KOPT-K1 (cell line): ENCODE data around the gene CARMIL3.

ENCODE experiments used
- H3K27ac ChIP-seq: fragments of 200-600 bp; sonication (generic); 2 replicates; pipeline ENCODE4 v1.5.1; 2016; ENCODE audit warnings: antibody characterized with exemption, mild to moderate bottlenecking, low read depth, low read length; ENCODE audit not compliant: poor library complexity, severe bottlenecking
- H3K36me3 ChIP-seq: fragments of 200-600 bp; sonication (generic); 2 replicates; pipeline ENCODE4 v1.5.1; 2017; ENCODE audit warnings: antibody characterized with exemption, mild to moderate bottlenecking, low read length, moderate library complexity; ENCODE audit not compliant: insufficient read depth
- H3K9me3 ChIP-seq: fragments of 200-600 bp; sonication (generic); 2 replicates; pipeline ENCODE4 v1.5.1; 2017; ENCODE audit warnings: antibody characterized with exemption, low read length, mild to moderate bottlenecking; ENCODE audit not compliant: insufficient read depth, poor library complexity, severe bottlenecking

The CARMIL3 gene

DNA sequence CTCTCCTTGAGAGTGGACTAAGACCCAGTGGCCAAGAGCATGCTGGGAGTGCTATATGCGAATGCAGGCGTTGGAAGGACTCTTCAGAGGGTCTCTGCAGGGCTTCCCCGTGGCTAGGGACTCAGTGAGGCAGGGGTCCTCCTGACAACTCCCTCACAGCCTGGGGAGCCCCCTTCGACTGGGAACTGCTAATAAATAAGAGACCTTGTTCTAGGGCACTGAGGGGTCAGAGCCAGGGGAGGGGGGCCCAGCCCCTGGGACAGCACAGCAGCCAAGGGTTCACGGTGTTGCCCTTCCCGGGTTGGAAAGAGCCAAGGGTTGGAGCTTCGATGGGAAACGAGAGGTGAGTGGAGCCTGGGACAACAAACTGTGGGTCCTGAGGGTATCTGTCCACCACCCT lies 13.6 kb downstream of the CARMIL3 start:
- Histone ChIP-seq H3K9me3 (no peaks in the 10 kb centered on the region), H3K36me3 (no peaks in the 10 kb centered on the region), H3K27ac (no peak overlapping the region)

DNA sequence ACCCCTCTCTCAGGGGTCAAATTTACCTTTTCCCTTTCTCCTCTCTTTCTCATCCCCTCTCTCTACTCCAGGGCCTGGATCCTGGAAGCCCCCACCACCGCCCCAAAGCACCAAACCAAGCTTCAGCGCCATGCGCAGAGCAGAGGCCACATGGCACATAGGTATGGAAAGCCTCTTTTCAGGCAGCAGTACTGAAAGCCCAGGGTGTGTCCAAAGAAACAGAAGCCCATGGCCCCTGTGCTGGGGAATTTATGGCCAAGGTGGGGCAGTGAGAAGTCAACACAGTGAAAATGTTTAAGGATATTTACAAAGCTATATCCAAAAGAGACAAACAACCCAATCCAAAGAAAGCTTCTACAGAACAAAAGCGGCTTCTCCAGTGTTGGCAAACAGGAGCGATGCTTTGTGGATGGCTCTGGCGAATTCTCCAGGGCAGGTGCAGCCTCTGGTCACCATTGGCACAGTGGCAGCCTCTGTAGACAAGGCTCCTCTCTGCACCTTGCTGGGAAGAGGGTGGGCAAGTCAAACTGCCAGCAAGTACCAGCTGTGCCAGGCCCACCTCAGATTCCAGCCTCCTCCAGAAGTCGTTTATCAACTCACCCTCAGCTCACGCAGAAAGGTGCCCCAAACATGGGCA lies 14.8 kb downstream of the CARMIL3 start:
- Histone ChIP-seq H3K9me3 (no peaks in the 10 kb centered on the region), H3K36me3 (no peaks in the 10 kb centered on the region), H3K27ac (no peak overlapping the region)

DNA sequence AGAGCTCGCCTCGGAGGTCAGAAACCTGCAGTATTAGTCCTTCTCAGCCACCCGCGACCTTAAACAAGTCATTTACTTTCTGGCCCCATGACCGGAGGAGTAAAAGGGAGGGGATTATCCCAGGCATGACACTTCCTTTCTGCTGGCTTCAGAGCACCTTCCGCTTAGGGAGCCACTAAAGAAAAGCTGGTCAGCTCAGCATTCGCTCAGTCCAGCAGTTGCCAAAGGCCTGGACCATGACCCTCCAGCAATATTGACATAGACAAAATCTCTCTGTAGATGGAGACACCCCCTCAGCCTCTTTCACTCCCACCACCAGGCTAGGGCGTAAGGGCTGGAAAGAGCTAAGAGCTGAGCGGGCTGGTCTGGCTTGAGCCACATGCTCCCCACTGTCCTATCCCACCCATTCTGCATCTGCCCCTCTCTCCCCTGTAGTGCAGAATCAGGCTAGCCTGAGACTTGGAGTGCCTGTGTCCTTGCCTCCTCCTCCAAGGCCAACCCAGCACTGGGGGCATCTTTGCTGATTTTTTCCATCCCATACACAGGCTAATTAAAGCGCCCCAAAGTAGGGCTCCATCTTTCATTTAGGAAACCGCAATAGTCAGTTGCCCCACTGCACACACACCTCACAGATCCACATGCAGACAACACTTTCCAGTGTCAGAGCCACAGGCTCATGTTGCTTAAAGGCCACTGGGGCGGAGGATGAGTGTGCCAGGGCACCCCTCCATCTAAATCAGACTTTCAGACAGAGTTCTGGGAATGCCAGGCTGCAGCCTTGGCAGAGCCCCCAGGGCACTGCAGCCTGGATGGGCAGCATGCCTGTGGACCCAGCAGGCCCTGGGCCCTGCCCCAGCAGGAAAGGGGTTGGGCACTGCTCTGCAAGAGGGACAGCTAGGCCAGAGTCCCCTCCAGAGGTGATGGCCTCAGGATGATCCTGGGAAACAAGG lies 15.6 kb downstream of the CARMIL3 start:
- H3K9me3 ChIP-seq, result no peaks in the 10 kb centered on the region
- H3K36me3 ChIP-seq, result no peaks in the 10 kb centered on the region
- no peak overlapping the region for H3K27ac ChIP-seq

DNA sequence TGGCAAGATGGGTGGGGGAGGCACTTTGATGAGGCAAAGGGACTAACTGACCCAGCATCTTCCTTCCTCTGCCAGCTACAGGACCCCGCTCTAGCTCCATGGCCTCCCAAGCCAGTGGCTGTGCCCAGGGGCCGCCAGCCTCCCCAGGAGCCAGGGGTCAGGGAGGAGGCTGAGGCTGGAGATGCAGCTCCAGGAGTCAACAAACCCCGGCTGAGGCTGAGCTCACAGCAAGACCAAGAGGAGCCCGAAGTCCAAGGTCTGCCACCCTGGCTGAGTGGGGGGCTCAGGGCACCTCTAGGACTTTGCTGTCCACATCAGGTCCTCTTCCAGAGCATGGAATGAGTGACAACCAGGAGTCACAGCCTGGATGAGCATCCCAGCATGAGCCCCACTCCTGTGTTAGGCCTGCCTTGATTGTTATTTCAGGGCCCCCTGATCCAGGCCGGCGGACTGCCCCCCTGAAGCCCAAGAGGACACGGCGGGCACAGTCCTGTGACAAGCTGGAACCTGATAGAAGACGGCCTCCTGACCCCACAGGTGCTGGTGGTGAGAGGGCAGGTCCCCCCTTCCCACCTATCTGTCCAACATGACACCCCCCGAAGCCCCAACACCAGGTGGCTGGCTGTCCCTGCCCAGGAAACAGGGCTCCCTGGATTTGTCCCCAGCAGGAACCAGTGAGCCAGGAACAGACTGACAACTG lies 17.1 kb downstream of the CARMIL3 start:
- H3K27ac ChIP-seq, result no peak overlapping the region
- no peaks in the 10 kb centered on the region for H3K9me3 ChIP-seq
- H3K36me3 ChIP-seq, result no peaks in the 10 kb centered on the region

- Histone ChIP-seq H3K36me3 (no peaks in the 10 kb centered on the region), H3K27ac (no peak overlapping the region)
Observed at GRCh38 chr14:24069411-24069735, 17.6 kb downstream of the CARMIL3 start.

GRCh38 chr14:24070285-24071143 lies 18.7 kb downstream of the CARMIL3 start:
- H3K27ac ChIP-seq, result no peak overlapping the region

More at GRCh38 chr14:24069411-24069735, 17.6 kb downstream of the CARMIL3 start:
- H3K9me3 ChIP-seq, result no peaks in the 10 kb centered on the region

DNA sequence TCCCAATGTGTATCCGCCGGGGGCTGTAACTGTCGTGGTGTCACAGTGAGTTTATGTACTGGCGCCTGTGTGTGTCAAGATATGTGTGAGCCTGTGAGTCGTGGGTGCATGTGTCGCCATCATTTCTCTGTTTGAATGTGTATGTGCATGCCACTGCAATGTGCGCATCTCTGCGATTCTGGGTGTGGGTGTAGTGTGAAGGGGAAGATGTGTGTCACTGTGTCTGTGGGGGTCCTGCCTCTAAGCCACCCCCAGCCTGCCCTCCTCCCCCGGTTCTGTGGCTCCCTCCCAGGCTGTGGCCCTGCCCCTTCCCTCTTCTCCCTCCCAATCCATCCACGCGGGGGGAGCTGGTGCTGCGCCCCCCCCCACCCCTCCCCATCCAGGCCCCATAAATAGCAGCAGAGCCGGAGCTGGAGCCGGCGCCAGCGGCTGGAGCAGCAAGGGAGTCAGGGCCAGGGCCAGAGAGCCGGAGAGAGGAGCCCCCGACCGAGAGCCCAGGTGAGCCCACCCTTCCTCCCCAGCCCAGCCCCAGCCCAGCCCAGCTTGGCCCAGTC lies 19.4 kb downstream of the CARMIL3 start, which contains the start of gene CPNE6:
TSS of gene CPNE6 (plus strand) at position 419 of the 554 bp plus-strand sequence. CDS start 1,375 bp downstream, outside the sequence.
- H3K36me3 ChIP-seq, result no peaks in the 10 kb centered on the region
- H3K9me3 ChIP-seq, result no peaks in the 10 kb centered on the region
- no peak within 1 kb of the TSS for H3K27ac ChIP-seq

More at GRCh38 chr14:24070285-24071143, 18.7 kb downstream of the CARMIL3 start:
- no peaks in the 10 kb centered on the region for H3K36me3 ChIP-seq
- no peaks in the 10 kb centered on the region for H3K9me3 ChIP-seq

DNA sequence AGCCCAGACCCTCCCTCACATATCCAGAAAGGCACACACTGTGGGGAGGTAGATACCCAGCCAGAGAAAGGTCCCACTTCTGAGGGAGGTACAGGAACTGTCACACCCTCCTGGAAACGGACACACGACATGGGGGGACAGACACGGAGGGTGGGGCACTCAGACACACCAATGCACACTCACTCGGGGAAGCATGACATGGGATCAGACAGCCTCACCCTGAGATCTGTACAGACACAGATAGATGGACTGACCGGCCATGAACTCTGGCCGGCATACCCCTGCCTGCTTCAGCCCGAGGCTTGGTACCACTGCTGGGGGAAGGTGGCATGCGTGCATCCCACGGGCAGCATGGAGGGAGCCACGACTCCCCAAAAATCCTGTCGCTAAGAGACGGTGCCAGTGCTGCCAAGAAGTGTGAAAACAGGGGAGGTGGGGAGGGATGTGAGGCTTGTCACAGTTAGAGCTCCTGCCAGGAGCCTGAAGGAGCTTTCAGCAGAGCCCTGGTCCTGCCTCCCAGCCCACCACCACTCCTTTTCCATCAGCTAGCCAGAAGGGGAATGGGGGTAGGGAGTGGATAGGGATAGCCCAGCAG lies 20.1 kb downstream of the CARMIL3 start:
- no peak overlapping the region for H3K27ac ChIP-seq
- no peaks in the 10 kb centered on the region for H3K9me3 ChIP-seq
- no peaks in the 10 kb centered on the region for H3K36me3 ChIP-seq

DNA sequence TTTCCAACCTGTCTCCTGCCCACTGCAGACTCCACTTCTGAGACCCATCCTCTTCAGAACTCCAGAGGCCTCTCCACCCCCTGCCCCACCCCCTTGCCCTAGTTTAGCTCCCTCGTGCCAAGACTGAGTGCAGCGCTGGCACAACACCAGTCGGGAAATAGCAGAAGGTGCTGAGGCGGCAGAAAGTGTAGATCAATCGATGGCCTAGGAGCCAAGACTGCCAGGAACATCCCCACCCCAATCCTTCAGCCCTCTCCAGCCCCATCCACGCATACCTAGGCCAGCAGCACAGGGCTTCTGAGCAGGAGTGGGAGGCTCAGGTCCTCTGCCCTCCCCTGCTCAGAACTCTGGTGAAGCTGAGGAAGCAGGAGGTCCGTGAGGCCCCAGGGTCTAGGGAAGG lies 20.6 kb downstream of the CARMIL3 start:
- no peaks in the 10 kb centered on the region for H3K9me3 ChIP-seq
- no peaks in the 10 kb centered on the region for H3K36me3 ChIP-seq
- no peak overlapping the region for H3K27ac ChIP-seq

- Histone ChIP-seq H3K36me3 (no peaks in the 10 kb centered on the region), H3K27ac (no peak overlapping the region), H3K9me3 (no peaks in the 10 kb centered on the region)
Observed at GRCh38 chr14:24072881-24073877, 21.4 kb downstream of the CARMIL3 start.

DNA sequence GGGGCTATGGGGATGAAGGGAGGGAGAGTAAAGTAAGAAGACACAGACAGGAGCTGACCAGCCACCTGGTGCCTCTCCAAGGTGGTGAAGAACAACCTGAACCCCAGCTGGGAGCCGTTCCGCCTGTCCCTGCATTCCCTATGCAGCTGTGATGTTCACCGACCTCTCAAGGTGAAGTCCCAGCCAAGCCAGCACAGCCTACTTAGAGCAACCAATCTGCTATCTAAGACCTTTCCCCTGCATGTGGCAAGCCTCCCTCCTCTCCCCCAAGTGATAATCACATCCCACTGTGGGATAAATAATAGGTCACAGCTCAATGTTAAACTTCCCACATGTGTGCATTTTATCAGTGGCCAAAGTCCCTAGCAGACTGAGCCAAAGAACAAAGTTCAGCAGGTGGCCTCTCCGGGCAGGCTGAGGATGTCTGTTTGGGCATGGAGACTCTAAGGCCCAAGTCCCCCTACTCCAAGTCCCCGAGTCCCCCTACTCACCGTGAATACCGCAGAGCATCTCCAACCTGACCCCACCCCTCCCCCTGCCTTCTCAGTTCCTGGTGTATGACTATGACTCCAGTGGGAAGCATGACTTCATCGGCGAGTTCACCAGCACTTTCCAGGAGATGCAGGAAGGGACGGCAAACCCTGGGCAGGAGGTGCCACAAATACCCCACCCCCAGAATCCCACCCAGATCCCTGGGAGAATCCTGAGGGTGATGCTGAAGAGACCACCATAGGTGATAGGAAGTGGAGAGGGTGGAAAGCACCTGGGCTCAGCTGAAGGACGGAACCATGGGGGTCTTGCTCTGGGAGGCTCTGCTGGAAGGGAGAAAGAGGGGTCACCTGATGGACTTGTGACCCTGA lies 23.0 kb downstream of the CARMIL3 start:
- Histone ChIP-seq H3K27ac (no peak overlapping the region), H3K9me3 (no peaks in the 10 kb centered on the region), H3K36me3 (no peaks in the 10 kb centered on the region)

- H3K9me3 ChIP-seq, result no peaks in the 10 kb centered on the region
- no peak overlapping the region for H3K27ac ChIP-seq
- H3K36me3 ChIP-seq, result no peaks in the 10 kb centered on the region
Observed at GRCh38 chr14:24075485-24076301, 23.9 kb downstream of the CARMIL3 start.
